ENCODE measurements around the gene DHDDS.
A peak's percentile ranks its signal among the peaks of the same experiment; 100 is the strongest.
"Not testable (repeated sequence)": the region's sequence is repeated elsewhere in the genome, so short reads cannot be mapped to it uniquely, and the experiment has no call there.

The DHDDS gene, protein sequence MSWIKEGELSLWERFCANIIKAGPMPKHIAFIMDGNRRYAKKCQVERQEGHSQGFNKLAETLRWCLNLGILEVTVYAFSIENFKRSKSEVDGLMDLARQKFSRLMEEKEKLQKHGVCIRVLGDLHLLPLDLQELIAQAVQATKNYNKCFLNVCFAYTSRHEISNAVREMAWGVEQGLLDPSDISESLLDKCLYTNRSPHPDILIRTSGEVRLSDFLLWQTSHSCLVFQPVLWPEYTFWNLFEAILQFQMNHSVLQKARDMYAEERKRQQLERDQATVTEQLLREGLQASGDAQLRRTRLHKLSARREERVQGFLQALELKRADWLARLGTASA

DNA sequence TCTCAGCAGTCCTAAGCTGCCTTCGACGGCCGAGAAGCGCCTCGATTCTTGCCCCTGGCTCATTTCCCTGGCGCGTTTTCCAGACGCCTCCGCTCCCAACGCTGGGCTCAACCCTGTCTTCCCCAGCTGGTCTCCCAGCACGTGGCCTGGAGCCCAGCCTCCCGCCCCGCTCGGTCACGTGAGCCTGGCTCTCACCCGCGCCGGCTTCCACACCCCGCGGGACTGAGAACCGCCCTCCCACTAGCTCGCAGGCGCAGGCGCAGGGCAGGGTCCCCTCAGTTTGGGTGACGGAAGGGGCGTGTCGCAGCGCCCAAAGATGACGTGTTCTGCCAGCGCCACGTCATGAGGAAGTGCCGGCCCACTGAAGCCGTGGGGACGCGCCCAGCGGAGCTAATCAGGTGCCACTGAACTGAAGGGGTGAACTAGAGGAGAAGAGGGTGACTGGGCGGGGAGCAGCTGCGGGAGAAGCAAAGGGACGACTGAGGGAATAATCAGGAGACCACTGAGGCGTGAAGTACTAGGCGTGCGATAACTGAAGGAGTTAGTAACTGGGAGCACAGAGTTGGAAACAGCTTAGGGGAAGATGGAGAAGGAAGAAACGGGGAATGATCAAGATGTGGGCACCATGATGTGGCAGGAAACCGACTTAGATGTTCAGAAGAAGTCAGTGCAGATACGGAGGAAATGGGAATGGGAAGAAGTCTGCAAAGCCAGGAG lies at the start of gene DHDDS:
Gene DHDDS (plus strand): TSS at position 343 of the 717 bp plus-strand sequence. CDS start 625 bp downstream, outside the sequence.
- peaks cover 5% of the 10 kb centered on the region; the same call in 1 of the 2 replicates for H3K36me3 ChIP-seq (ENCODE audit: insufficient read depth, low read length)
- H3K27ac ChIP-seq = peak within 1 kb of the TSS; percentile 67
- DNase-seq (ENCODE audit: low read depth, low spot score) = peak; percentile 69
- H3K4me3 ChIP-seq = peak within 1 kb of the TSS; percentile 99
- H3K9me3 ChIP-seq (ENCODE audit: low read depth, low read length) = no peaks in the 10 kb centered on the region
- TF ChIP-seq EZH2 (IDR thresholded peaks at IDR 0.05) (no peak), POLR2AphosphoS5 (IDR thresholded peaks at IDR 0.05; ENCODE audit: borderline replicate concordance, low read depth, low read length) (peak; percentile 93; the same call in 1 of the 2 replicates)
- H3K9ac ChIP-seq (ENCODE audit: insufficient read length) = peak within 1 kb of the TSS; percentile 93

DNA sequence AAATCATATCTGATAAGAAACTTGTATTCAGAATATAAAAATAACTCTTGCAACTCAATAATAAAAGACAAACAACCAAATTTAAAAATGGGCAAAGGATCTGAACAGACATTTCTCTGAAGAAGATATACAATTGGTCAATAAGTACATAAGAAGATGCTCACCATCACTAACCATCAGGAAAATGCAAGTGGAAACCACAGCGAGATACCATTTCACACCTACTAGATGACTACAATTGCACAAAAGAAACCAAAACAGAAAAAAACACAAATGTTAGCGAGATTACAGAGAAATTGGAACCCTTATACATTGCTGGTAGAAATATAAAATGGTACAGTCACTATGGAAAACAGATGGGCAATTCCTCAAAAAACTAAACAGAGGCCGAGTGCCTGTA lies 48.0 kb upstream of the DHDDS start:
- H3K4me3 ChIP-seq = no peak overlapping the region
- DNase-seq (ENCODE audit: low read depth, low spot score) = no peak
- H3K9ac ChIP-seq (ENCODE audit: insufficient read length) = no peak overlapping the region
- H3K27ac ChIP-seq = no peak overlapping the region
- H3K36me3 ChIP-seq (ENCODE audit: insufficient read depth, low read length) = no peaks in the 10 kb centered on the region
- no peaks in the 10 kb centered on the region for H3K9me3 ChIP-seq (ENCODE audit: low read depth, low read length)
- TF ChIP-seq FOXP2 (optimal IDR thresholded peaks at IDR 0.05; ENCODE audit: control extremely low read depth, extremely low read length, insufficient read depth) (no peak), POLR2AphosphoS5 (IDR thresholded peaks at IDR 0.05; ENCODE audit: borderline replicate concordance, low read depth, low read length) (no peak), EZH2 (IDR thresholded peaks at IDR 0.05) (no peak)

DNA sequence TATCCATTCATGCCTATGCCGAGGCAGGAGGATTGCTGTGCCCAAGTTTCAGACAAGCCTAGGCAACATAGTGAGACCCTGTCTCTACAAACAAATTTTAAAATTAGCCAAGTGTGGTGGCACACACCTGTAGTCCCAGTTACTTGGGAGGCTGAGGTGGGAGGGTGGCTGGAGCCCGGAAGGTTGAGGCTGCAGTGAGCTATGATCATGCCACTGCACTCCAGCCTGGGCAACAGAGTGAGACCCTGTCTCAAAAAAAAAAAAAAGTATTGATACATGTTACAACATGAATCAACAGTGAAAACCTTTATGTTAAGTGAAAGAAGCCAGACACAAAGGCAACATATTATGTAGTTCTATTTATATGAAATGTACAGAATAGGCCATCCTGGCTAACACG lies 47.1 kb upstream of the DHDDS start:
- H3K9ac ChIP-seq (ENCODE audit: insufficient read length); H3K27ac ChIP-seq; H3K4me3 ChIP-seq: not testable (repeated sequence)

DNA sequence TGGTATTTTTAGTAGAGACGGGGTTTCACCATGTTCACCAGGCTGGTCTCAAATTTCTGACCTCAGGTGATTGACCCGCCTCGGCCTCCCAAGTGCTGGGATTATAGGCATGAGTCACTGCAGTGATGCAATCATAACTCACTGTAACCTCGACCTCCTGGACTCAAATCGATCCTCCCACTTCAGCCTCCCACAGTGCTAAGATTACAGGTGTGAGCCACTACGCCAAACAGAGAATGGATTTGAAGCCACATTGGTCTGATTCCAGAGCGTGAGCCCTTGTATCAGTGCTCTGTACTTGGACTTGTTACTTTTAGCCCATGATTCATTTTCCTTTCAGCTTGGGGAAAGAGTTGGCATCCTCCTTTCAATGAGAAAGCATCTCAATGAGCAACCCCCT lies 44.7 kb upstream of the DHDDS start:
- Histone ChIP-seq H3K9ac (ENCODE audit: insufficient read length) (no peak overlapping the region), H3K4me3 (no peak overlapping the region), H3K9me3 (ENCODE audit: low read depth, low read length) (no peaks in the 10 kb centered on the region), H3K27ac (no peak overlapping the region), H3K36me3 (ENCODE audit: insufficient read depth, low read length) (no peaks in the 10 kb centered on the region)
- TF ChIP-seq POLR2AphosphoS5 (IDR thresholded peaks at IDR 0.05; ENCODE audit: borderline replicate concordance, low read depth, low read length) (no peak), EZH2 (IDR thresholded peaks at IDR 0.05) (no peak), FOXP2 (optimal IDR thresholded peaks at IDR 0.05; ENCODE audit: control extremely low read depth, extremely low read length, insufficient read depth) (no peak)
- DNase-seq (ENCODE audit: low read depth, low spot score) = no peak

More for the DNA sequence above, 47.1 kb upstream of the DHDDS start:
- not testable (repeated sequence) for H3K9me3 ChIP-seq (ENCODE audit: low read depth, low read length); DNase-seq (ENCODE audit: low read depth, low spot score); H3K36me3 ChIP-seq (ENCODE audit: insufficient read depth, low read length)

DNA sequence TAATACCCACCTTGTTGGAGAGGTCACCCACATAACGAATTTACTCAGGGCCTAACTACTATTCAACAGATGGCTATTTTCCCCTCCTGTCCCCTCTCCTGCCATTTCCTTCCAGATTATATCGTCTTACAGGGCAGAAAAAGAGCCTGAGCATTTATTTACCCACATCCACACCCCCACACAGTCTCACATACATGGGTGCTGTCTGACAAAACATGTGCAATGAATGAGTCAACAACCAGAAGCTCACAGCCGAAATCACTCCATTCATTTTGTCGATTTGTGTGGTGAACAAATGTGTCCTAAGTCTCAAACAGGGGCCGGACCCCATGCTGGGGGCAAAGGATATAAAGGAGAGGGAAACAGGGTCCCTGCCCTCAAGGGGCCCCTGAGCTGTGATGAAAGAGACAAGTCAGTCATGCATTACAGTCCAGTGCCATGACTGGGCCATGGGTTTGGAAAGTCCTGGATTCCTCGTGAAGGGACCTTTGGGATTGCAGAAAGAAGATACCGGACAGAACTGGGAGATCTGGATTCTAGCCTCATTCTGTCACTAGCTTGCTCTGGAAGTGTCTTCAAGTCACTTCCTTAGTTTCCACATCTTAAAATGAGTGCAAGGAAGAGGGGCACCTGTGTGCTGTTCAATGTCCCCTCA lies 43.2 kb upstream of the DHDDS start:
- Histone ChIP-seq H3K4me3 (no peak overlapping the region), H3K9me3 (ENCODE audit: low read depth, low read length) (no peaks in the 10 kb centered on the region), H3K36me3 (ENCODE audit: insufficient read depth, low read length) (no peaks in the 10 kb centered on the region), H3K9ac (ENCODE audit: insufficient read length) (no peak overlapping the region), H3K27ac (no peak overlapping the region)
- no peak for TF ChIP-seq FOXP2 (optimal IDR thresholded peaks at IDR 0.05; ENCODE audit: control extremely low read depth, extremely low read length, insufficient read depth)
- no peak for DNase-seq (ENCODE audit: low read depth, low spot score)

DNA sequence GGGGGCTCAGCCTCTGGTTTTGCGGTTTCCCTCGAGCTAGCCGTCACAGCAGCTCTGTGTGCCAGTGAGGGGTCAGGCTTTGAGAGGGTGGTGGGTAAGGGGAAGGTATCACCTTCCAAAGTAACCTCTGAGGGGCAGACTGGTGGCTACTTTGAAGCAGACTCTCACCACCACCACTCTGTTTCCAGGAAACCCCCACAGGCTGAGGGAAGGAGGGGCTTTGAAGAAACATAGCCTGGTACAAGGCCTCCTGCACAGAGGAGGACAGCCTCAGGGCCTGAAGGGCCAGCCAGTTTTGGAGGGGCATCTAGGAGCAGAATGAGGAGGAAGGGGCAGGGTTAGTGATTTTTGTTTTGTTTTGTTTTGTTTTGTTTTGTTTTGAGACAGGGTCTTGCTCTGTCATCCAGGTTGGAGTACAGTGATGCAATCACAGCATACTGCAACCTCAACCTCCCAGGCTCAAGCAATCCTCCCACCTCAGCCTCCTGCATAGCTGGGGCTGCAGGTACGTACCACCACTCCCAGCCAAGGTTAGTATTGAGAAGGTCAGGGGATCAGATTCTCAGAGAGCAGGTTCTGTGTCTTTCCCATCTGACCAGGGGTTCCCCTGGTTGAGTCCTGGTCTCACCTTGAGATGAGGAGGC lies 42.4 kb upstream of the DHDDS start:
- H3K36me3 ChIP-seq (ENCODE audit: insufficient read depth, low read length) = no peaks in the 10 kb centered on the region

DNA sequence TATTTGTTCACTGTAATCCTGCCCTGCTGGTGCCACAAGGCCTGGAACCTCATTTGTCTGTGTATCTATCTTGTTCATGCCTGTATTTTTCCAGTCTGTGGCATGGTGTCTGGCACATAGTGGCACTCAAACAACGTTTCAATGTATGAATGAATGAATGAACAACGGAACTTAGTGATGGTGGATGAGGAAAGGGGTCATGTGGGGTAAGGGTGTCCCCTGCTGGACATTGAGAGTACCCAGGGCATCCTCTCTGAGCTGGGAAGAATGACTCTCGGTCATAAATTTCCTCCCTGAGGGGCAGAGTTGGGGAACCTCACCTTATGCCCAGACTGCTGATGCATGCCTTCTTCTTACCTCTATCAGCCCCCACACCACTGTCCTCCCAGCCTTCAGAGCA lies 40.7 kb upstream of the DHDDS start:
- no peak for DNase-seq (ENCODE audit: low read depth, low spot score)
- TF ChIP-seq EZH2 (IDR thresholded peaks at IDR 0.05) (no peak), FOXP2 (optimal IDR thresholded peaks at IDR 0.05; ENCODE audit: control extremely low read depth, extremely low read length, insufficient read depth) (no peak), POLR2AphosphoS5 (IDR thresholded peaks at IDR 0.05; ENCODE audit: borderline replicate concordance, low read depth, low read length) (no peak)
- Histone ChIP-seq H3K27ac (no peak overlapping the region), H3K4me3 (no peak overlapping the region), H3K9me3 (ENCODE audit: low read depth, low read length) (no peaks in the 10 kb centered on the region), H3K9ac (ENCODE audit: insufficient read length) (no peak overlapping the region), H3K36me3 (ENCODE audit: insufficient read depth, low read length) (no peaks in the 10 kb centered on the region)

More for the DNA sequence above, 42.4 kb upstream of the DHDDS start:
- no peak for TF ChIP-seq FOXP2 (optimal IDR thresholded peaks at IDR 0.05; ENCODE audit: control extremely low read depth, extremely low read length, insufficient read depth)
- TF ChIP-seq EZH2 (IDR thresholded peaks at IDR 0.05) = no peak
- TF ChIP-seq POLR2AphosphoS5 (IDR thresholded peaks at IDR 0.05; ENCODE audit: borderline replicate concordance, low read depth, low read length) = no peak
- Histone ChIP-seq H3K4me3 (no peak overlapping the region), H3K27ac (no peak overlapping the region), H3K9ac (ENCODE audit: insufficient read length) (no peak overlapping the region), H3K9me3 (ENCODE audit: low read depth, low read length) (no peaks in the 10 kb centered on the region)
- DNase-seq (ENCODE audit: low read depth, low spot score) = no peak

DNA sequence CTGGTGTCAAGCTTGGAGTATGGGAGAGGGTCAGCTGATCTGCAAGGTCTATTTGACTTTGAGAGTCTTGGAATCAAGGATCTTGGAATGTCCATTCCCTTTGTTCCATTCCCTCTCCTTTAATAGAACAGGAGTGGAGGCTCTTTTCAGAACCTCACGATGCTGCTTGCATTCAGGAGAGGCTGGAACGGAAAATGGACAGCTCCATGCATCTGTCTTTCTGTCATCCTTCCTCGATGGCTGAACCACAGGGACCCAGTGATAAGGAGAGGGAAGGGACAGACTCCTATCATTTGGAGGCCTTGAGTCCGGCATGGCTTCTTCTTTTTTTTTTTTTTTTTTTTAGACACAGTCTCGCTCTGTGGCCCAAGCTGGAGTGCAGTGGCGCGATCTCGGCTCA lies 36.4 kb upstream of the DHDDS start:
- Histone ChIP-seq H3K9me3 (ENCODE audit: low read depth, low read length) (no peaks in the 10 kb centered on the region), H3K27ac (no peak overlapping the region), H3K36me3 (ENCODE audit: insufficient read depth, low read length) (no peaks in the 10 kb centered on the region), H3K9ac (ENCODE audit: insufficient read length) (no peak overlapping the region), H3K4me3 (no peak overlapping the region)
- TF ChIP-seq FOXP2 (optimal IDR thresholded peaks at IDR 0.05; ENCODE audit: control extremely low read depth, extremely low read length, insufficient read depth) (no peak), POLR2AphosphoS5 (IDR thresholded peaks at IDR 0.05; ENCODE audit: borderline replicate concordance, low read depth, low read length) (no peak), EZH2 (IDR thresholded peaks at IDR 0.05) (no peak)
- no peak for DNase-seq (ENCODE audit: low read depth, low spot score)
